ENCODE results near the gene RUBCN. TPM values are rescaled to one million over a fixed set of nuclear protein-coding genes. Genes with fewer than 3 reads are reported as not detected.

RUBCN gene
- total and polyA plus RNA-seq, 9 of the 15 experiments (the other 6 are each of a cell fraction or from before 2014, with no cell fraction given) = 8.4 to 24.0 (median 11.9) TPM

- TF ChIP-seq FOXM1 (IDR thresholded peaks at IDR 0.05; ENCODE audit: low read depth) (0 out of 2 replicates have a peak, but pooled peaks have one; percentile 57), FOXM1 (CRISPR knock-in tag; IDR thresholded peaks at IDR 0.05; ENCODE audit: low read depth) (no peak), SPI1 (IDR thresholded peaks at IDR 0.05; ENCODE audit: borderline replicate concordance, low read depth, low read length) (peak; percentile 49; the same call in 1 of the 2 replicates), SMARCE1 (IDR thresholded peaks at IDR 0.05) (0 out of 2 replicates have a peak, but pooled peaks have one; percentile 30), ZNF551 (CRISPR knock-in tag; IDR thresholded peaks at IDR 0.05) (no peak), HDAC1 (IDR thresholded peaks at IDR 0.05) (peak in 1 of 2 experiments; percentile 74; a peak in 2 of 4 replicates)
Measured at GRCh38 chr3:197737319-197737649, 580 bp upstream of the RUBCN start (continued).

GRCh38 chr3:197736010-197736490 lies 654 bp downstream of the RUBCN start:
- ChIA-PET POLR2A (interaction anchor here (1.0 to 1.6 kb wide), 2 partner anchors 9 to 13 kb away, joined by 3 to 6 read pairs; no protein-coding TSS in a partner anchor), CTCF (ENCODE audit: low intra/inter-chr PET ratio) (no interaction called here)
- BruUV-seq (replicated peaks) = no TSS peak
- Histone ChIP-seq H3K4me3 (peak overlapping the region; percentile 90), H3K9me1 (ENCODE audit: control insufficient read depth, insufficient read depth, low read length) (no peaks in the 10 kb centered on the region), H3K36me3 (ENCODE audit: control insufficient read depth, insufficient read depth, low read length) (peaks cover 9% of the 10 kb centered on the region; the same call in 1 of the 3 replicates), H3K79me2 (ENCODE audit: control insufficient read depth, insufficient read depth, low read length) (peaks cover 55% of the 10 kb centered on the region), H2AFZ (ENCODE audit: low read depth, low read length) (peak overlapping the region; percentile 81), H4K20me1 (replicated peaks; ENCODE audit: control insufficient read depth, insufficient read depth, low read length) (no peaks in the 10 kb centered on the region), H3K4me2 (ENCODE audit: insufficient read depth, low read length) (peak overlapping the region; percentile 94), H3K9ac (ENCODE audit: insufficient read depth in 1 of 2, low read depth in 2 of 2, low read length in 2 of 2) (peak overlapping the region; percentile 67 to 95; a peak in 3 of 4 replicates), H3K27me3 (ENCODE audit: control insufficient read depth in 2 of 2, insufficient read depth in 2 of 2, low read length in 2 of 2) (no peaks in the 10 kb centered on the region), H3K9me3 (replicated peaks; ENCODE audit: control insufficient read depth, insufficient read depth, low read depth, low read length) (no peaks in the 10 kb centered on the region), H3K27ac (ENCODE audit: extremely low read depth, low read depth, low read length) (peak overlapping the region; percentile 68), H3K4me1 (replicated peaks in 1 of 2; ENCODE audit: control insufficient read depth in 2 of 2, insufficient read depth in 2 of 2, low read length in 2 of 2) (peaks cover 24 to 28% of the 10 kb centered on the region in 2 experiments)
- peak; percentile 15 for ATAC-seq
- DNase-seq (ENCODE audit: extremely low read depth in 1 of 4, low spot score in 3 of 4) = peak in 3 of 4 experiments; percentile 29 to 49 (median 44)
- in situ Hi-C loops (cut with MboI) = no loop called here
- 3% methylated on average over 16 of the region's 17 CpGs for WGBS (ENCODE audit: insufficient coverage, low coverage, missing lambda C conversion rate)
- intact Hi-C loops (cut with micrococcal nuclease) = loop anchor here (10.0 kb wide), 1 partner anchor 219 kb away; the partner anchor contains the start of gene RPL35A
- FAIRE-seq = no peak
- TF ChIP-seq ZBTB26 (CRISPR knock-in tag; IDR thresholded peaks at IDR 0.05) (peak; percentile 49; the same call in 1 of the 2 replicates), YY1 (IDR thresholded peaks at IDR 0.05; ENCODE audit: borderline replicate concordance in 1 of 3, control insufficient read depth in 1 of 3, extremely low read depth in 1 of 3, insufficient read depth in 3 of 3, insufficient read length in 1 of 3, insufficient replicate concordance in 2 of 3, low read depth in 1 of 3, low read length in 2 of 3) (peak in 1 of 3 experiments; percentile 60), VEZF1 (CRISPR knock-in tag; IDR thresholded peaks at IDR 0.05) (no peak), SMARCC2 (IDR thresholded peaks at IDR 0.05; ENCODE audit: low read depth) (no peak), MEIS2 (IDR thresholded peaks at IDR 0.05; ENCODE audit: partially characterized antibody) (peak; percentile 31), ZNF785 (CRISPR knock-in tag; IDR thresholded peaks at IDR 0.05) (no peak), FOXJ3 (CRISPR knock-in tag; IDR thresholded peaks at IDR 0.05) (no peak), ZNF408 (CRISPR knock-in tag; IDR thresholded peaks at IDR 0.05; ENCODE audit: low read depth) (no peak), SIN3A (IDR thresholded peaks at IDR 0.05; ENCODE audit: borderline replicate concordance in 2 of 2, control insufficient read depth in 1 of 2, low read depth in 2 of 2, low read length in 2 of 2) (no peak), ZNF263 (CRISPR knock-in tag; IDR thresholded peaks at IDR 0.05; ENCODE audit: borderline replicate concordance) (peak; percentile 56), PKNOX1 (IDR thresholded peaks at IDR 0.05) (peak; percentile 59)
